DOHH2 (cell line): ENCODE data around the gene MAPRE3.

Source experiments
- CTCF ChIP-seq: fragments of 200-600 bp; sonication (generic); IDR thresholded peaks from one replicate; pipeline ENCODE4 v1.5.1; 2014; ENCODE audit warnings: antibody characterized with exemption, mild to moderate bottlenecking, low read depth, low read length; ENCODE audit not compliant: poor library complexity, severe bottlenecking
- EZH2phosphoT487 ChIP-seq: fragments of 200-600 bp; sonication (generic); IDR thresholded peaks from 2 replicates; pipeline ENCODE4 v1.6.1; 2017; ENCODE audit warnings: borderline replicate concordance, mild to moderate bottlenecking, antibody characterized with exemption, low read length, moderate library complexity, mixed read lengths

GRCh38 chr2:27071990-27072830 lies 101.8 kb downstream of the MAPRE3 start:
- no peak for TF ChIP-seq CTCF
- TF ChIP-seq EZH2phosphoT487: no peak
